ENCODE results near the gene PRKCA.

PRKCA gene

GRCh38 chr17:66790501-66791061 is 488.2 kb downstream of the PRKCA start:
- FAIRE-seq = no peak

GRCh38 chr17:66791347-66791746 is 488.9 kb downstream of the PRKCA start:
- FAIRE-seq = no peak

- FAIRE-seq = no peak
Observed at GRCh38 chr17:66793814-66794213, 491.4 kb downstream of the PRKCA start.

- FAIRE-seq = no peak
Observed at GRCh38 chr17:66795486-66795885, 493.1 kb downstream of the PRKCA start.

GRCh38 chr17:66799849-66800537 is 497.6 kb downstream of the PRKCA start:
- FAIRE-seq = no peak

- no peak for FAIRE-seq
Observed at GRCh38 chr17:66803474-66803951, 501.1 kb downstream of the PRKCA start.

- FAIRE-seq = no peak
Observed at GRCh38 chr17:66805567-66805966, 503.2 kb downstream of the PRKCA start.

GRCh38 chr17:66807182-66807581 is 504.8 kb downstream of the PRKCA start:
- no peak for FAIRE-seq

- no peak for FAIRE-seq
Observed at GRCh38 chr17:66809408-66809807, 507.0 kb downstream of the PRKCA start.

GRCh38 chr17:66810951-66811682 is 508.7 kb downstream of the PRKCA start:
- no peak for FAIRE-seq

GRCh38 chr17:66811683-66812054 is 509.3 kb downstream of the PRKCA start:
- no peak for FAIRE-seq

- no peak for FAIRE-seq
Observed at GRCh38 chr17:66812571-66812970, 510.2 kb downstream of the PRKCA start.

GRCh38 chr17:66813296-66813695 is 510.9 kb downstream of the PRKCA start:
- no peak for FAIRE-seq

- FAIRE-seq = no peak
Observed at GRCh38 chr17:66814026-66814425, 511.6 kb downstream of the PRKCA start.

GRCh38 chr17:66814570-66814969 is 512.2 kb downstream of the PRKCA start:
- no peak for FAIRE-seq

- no peak for FAIRE-seq
Observed at GRCh38 chr17:66817750-66818149, 515.3 kb downstream of the PRKCA start.

- no peak for FAIRE-seq
Observed at GRCh38 chr17:66819466-66819865, 517.1 kb downstream of the PRKCA start.

GRCh38 chr17:66822009-66822408 is 519.6 kb downstream of the PRKCA start:
- no peak for FAIRE-seq

- no peak for FAIRE-seq
Observed at GRCh38 chr17:66826856-66827255, 524.4 kb downstream of the PRKCA start.

- no peak for FAIRE-seq
Observed at GRCh38 chr17:66829386-66829864, 527.0 kb downstream of the PRKCA start.

- FAIRE-seq = no peak
Observed at GRCh38 chr17:66829883-66830282, 527.5 kb downstream of the PRKCA start.

GRCh38 chr17:66830451-66830850 is 528.0 kb downstream of the PRKCA start:
- no peak for FAIRE-seq

GRCh38 chr17:66831383-66832210 is 529.2 kb downstream of the PRKCA start:
- FAIRE-seq = no peak
